Lower lobe of right lung (tissue), 2 donors: ENCODE data around the gene RRBP1. TPM values are rescaled to one million over a fixed set of nuclear protein-coding genes. Genes with fewer than 3 reads are reported as not detected.
A peak's percentile ranks its signal among the peaks of the same experiment; 100 is the strongest.

ENCODE experiments used
- ATAC-seq, 2 donors: fragments of 200-7000 bp; cut with Tn5 transposase; one replicate each; pipeline ENCODE4 v1.9.1; 2020 to 2022; ENCODE audit warnings: mild to moderate bottlenecking in 2 of 2, moderate library complexity in 2 of 2
- DNase-seq: peaks from one replicate; pipeline ENCODE4 v3.0.0-alpha.2; 2020
- H3K27ac ChIP-seq: fragments of 200-600 bp; one replicate; pipeline ENCODE4 v1.8.0; 2022
- H3K27me3 ChIP-seq: fragments of 200-600 bp; one replicate; pipeline ENCODE4 v1.8.0; 2022; ENCODE audit warnings: low read depth
- H3K36me3 ChIP-seq: fragments of 200-600 bp; one replicate; pipeline ENCODE4 v1.8.0; 2022; ENCODE audit warnings: mild to moderate bottlenecking
- H3K4me1 ChIP-seq: fragments of 200-600 bp; one replicate; pipeline ENCODE4 v1.8.0; 2022
- H3K4me3 ChIP-seq: fragments of 200-600 bp; one replicate; pipeline ENCODE4 v1.8.0; 2022; ENCODE audit warnings: mild to moderate bottlenecking
- H3K9me3 ChIP-seq: fragments of 200-600 bp; one replicate; pipeline ENCODE4 v1.8.0; 2022
- CTCF ChIP-seq: fragments of 200-600 bp; IDR thresholded peaks from one replicate; pipeline ENCODE4 v1.8.0; 2022; ENCODE audit warnings: antibody characterized with exemption, mild to moderate bottlenecking
- intact Hi-C: fragments of 100-400 bp; cut with DNase I; formaldehyde crosslinking; loops from one replicate; pipeline ENCODE4 v1.11.0; 2022
- total RNA-seq: library from RNA; stranded (reverse); fragmentation: NEBNext Ultra II Directional; extraction: Animal tissue kit (Norgen Biotek cat#: 25700); gene quantifications from one replicate; pipeline ENCODE4 v1.2.1, GENCODE V29; 2021
- donor health status: DM: no; HTN: yes; CAD: no; lungs with severe emphysema.

RRBP1 gene
- total RNA-seq, 1 donor from 2014 or later, result 138 TPM

- H3K9me3 ChIP-seq, result no peaks in the 10 kb centered on the region
- no peaks in the 10 kb centered on the region for H3K36me3 ChIP-seq
- H3K4me3 ChIP-seq, result no peak overlapping the region
- no peak for ATAC-seq
- H3K4me1 ChIP-seq, result peaks cover 52% of the 10 kb centered on the region
- no peak overlapping the region for H3K27ac ChIP-seq
- no peak for DNase-seq
- H3K27me3 ChIP-seq, result no peaks in the 10 kb centered on the region
- TF ChIP-seq CTCF, result no peak
- intact Hi-C loops, result no loop called here
Observed at GRCh38 chr20:17579369-17580039, 102.5 kb downstream of the RRBP1 start.

- H3K4me1 ChIP-seq, result peaks cover 80% of the 10 kb centered on the region
- H3K36me3 ChIP-seq, result peaks cover 6% of the 10 kb centered on the region
- no peaks in the 10 kb centered on the region for H3K9me3 ChIP-seq
- ATAC-seq (no peak), DNase-seq (no peak)
- intact Hi-C loops, result no loop called here
- no peak for TF ChIP-seq CTCF
- no peaks in the 10 kb centered on the region for H3K27me3 ChIP-seq
- H3K4me3 ChIP-seq, result no peak overlapping the region
- H3K27ac ChIP-seq, result no peak overlapping the region
Observed at GRCh38 chr20:17576215-17576614, 105.8 kb downstream of the RRBP1 start.

GRCh38 chr20:17573463-17573862 lies 108.6 kb downstream of the RRBP1 start:
- DNase-seq (no peak), ATAC-seq (no peak)
- no peaks in the 10 kb centered on the region for H3K9me3 ChIP-seq
- H3K27me3 ChIP-seq, result no peaks in the 10 kb centered on the region
- peaks cover 69% of the 10 kb centered on the region for H3K4me1 ChIP-seq
- no peak for TF ChIP-seq CTCF
- intact Hi-C loops, result no loop called here
- H3K36me3 ChIP-seq, result peaks cover 6% of the 10 kb centered on the region
- no peak overlapping the region for H3K27ac ChIP-seq
- H3K4me3 ChIP-seq, result peak overlapping the region; percentile 97

GRCh38 chr20:17572034-17572638 lies 109.9 kb downstream of the RRBP1 start:
- peaks cover 6% of the 10 kb centered on the region for H3K36me3 ChIP-seq
- ATAC-seq, result no peak
- no peaks in the 10 kb centered on the region for H3K9me3 ChIP-seq
- intact Hi-C loops, result no loop called here
- H3K4me3 ChIP-seq, result peak overlapping the region; percentile 97
- H3K4me1 ChIP-seq, result peaks cover 72% of the 10 kb centered on the region
- no peak for DNase-seq
- H3K27ac ChIP-seq, result peak overlapping the region; percentile 100
- no peaks in the 10 kb centered on the region for H3K27me3 ChIP-seq
- TF ChIP-seq CTCF, result no peak

GRCh38 chr20:17571153-17571527 lies 110.9 kb downstream of the RRBP1 start:
- intact Hi-C loops, result no loop called here
- ATAC-seq (no peak), DNase-seq (no peak)
- H3K4me3 ChIP-seq, result peak overlapping the region; percentile 97
- H3K4me1 ChIP-seq, result peaks cover 62% of the 10 kb centered on the region
- H3K27me3 ChIP-seq, result no peaks in the 10 kb centered on the region
- peaks cover 6% of the 10 kb centered on the region for H3K36me3 ChIP-seq
- peak overlapping the region; percentile 100 for H3K27ac ChIP-seq
- H3K9me3 ChIP-seq, result no peaks in the 10 kb centered on the region
- no peak for TF ChIP-seq CTCF
